K562 (cell line): Measurements from ENCODE around the gene KCNH2.

Experiments
- ARHGAP35 ChIP-seq: fragments of 450-650 bp; IDR thresholded peaks from 2 replicates; pipeline ENCODE4 v1.6.1; 2018; ENCODE audit not compliant: partially characterized antibody
- BHLHE40 ChIP-seq: IDR thresholded peaks from 2 replicates; pipeline ENCODE4 v1.6.1; 2011; ENCODE audit warnings: low read length, improper control_type of control experiment
- BRD4 ChIP-seq: fragments of 200-600 bp; sonication (generic); IDR thresholded peaks from 2 replicates; pipeline ENCODE4 v1.6.1; 2017; ENCODE audit warnings: inconsistent platforms
- CHCHD3 ChIP-seq: fragments of 250-450 bp; sonication (Bioruptor Pico); IDR thresholded peaks from 2 replicates; pipeline ENCODE4 v2.1.2; 2022; ENCODE audit warnings: mild to moderate bottlenecking
- CREB1 ChIP-seq, 2 experiments: sonication (generic) in 1 of 2; formaldehyde crosslinking in 1 of 2; IDR thresholded peaks; 2 replicates each; pipeline versions ENCODE4 v1.6.1 to v1.8.0; 2012 to 2022; ENCODE audit warnings: inconsistent platforms in 1 of 2, mild to moderate bottlenecking in 1 of 2, missing genetic modification reagents in 1 of 2, moderate library complexity in 1 of 2
- ETS2 ChIP-seq: IDR thresholded peaks from 2 replicates; pipeline ENCODE4 v1.6.1; 2016; ENCODE audit warnings: borderline replicate concordance, missing genetic modification characterization, mild to moderate bottlenecking, moderate library complexity, missing compliant biosample characterization; ENCODE audit not compliant: poor library complexity, severe bottlenecking
- GATAD2A ChIP-seq: fragments of 450-650 bp; IDR thresholded peaks from 2 replicates; pipeline ENCODE4 v1.6.1; 2017
- POLR2A ChIP-seq: fragments of 450-650 bp; conservative IDR thresholded peaks from 2 replicates; pipeline ENCODE4 v1.6.1; 2016
- ZNF23 ChIP-seq: fragments of 250-450 bp; sonication (Bioruptor Pico); IDR thresholded peaks from 2 replicates; pipeline ENCODE4 v1.4.0; 2020; ENCODE audit warnings: mild to moderate bottlenecking
- TF ChIP-seq, protein P1 (sequence below), 3 experiments: IDR thresholded peaks in 2 of 3; conservative IDR thresholded peaks in 1 of 3; 2 replicates each; pipeline ENCODE4 v1.5.1; 2011 to 2012; ENCODE audit warnings: low read length in 3 of 3, mild to moderate bottlenecking in 3 of 3, control low read depth in 2 of 3, improper control_type of control experiment in 1 of 3, inconsistent platforms in 1 of 3, low read depth in 1 of 3, mixed read lengths in 1 of 3, moderate library complexity in 1 of 3; ENCODE audit not compliant: insufficient read depth in 2 of 3
- TF ChIP-seq, protein P2 (sequence below): fragments of 250-450 bp; sonication (Bioruptor Pico); IDR thresholded peaks from 2 replicates; pipeline ENCODE4 v1.5.0; 2021; ENCODE audit warnings: mild to moderate bottlenecking, moderate library complexity

DNA sequence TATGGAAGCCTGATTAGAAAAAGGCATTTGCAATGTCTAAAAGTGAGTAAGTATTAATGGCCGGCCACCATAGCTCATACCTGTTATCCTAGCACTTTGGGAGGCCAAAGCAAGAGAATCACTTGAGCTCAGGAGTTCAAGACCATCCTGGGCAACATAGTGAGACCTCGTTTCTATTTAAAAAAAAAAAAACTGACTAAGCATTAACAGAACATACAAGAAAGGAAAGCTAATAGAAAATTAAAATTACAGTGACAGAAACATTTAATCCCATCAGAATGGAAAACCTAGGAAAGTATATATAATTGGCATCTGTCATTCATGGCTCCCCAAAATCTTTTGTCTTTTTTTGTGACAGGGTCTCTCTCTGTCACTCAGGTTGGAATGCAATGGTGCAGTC lies 69.9 kb downstream of the KCNH2 start:
- TF ChIP-seq, protein P1, sequence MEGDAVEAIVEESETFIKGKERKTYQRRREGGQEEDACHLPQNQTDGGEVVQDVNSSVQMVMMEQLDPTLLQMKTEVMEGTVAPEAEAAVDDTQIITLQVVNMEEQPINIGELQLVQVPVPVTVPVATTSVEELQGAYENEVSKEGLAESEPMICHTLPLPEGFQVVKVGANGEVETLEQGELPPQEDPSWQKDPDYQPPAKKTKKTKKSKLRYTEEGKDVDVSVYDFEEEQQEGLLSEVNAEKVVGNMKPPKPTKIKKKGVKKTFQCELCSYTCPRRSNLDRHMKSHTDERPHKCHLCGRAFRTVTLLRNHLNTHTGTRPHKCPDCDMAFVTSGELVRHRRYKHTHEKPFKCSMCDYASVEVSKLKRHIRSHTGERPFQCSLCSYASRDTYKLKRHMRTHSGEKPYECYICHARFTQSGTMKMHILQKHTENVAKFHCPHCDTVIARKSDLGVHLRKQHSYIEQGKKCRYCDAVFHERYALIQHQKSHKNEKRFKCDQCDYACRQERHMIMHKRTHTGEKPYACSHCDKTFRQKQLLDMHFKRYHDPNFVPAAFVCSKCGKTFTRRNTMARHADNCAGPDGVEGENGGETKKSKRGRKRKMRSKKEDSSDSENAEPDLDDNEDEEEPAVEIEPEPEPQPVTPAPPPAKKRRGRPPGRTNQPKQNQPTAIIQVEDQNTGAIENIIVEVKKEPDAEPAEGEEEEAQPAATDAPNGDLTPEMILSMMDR (IDR thresholded peaks at IDR 0.05 in 2 of 3, conservative IDR thresholded peaks at IDR 0.05 in 1 of 3; ENCODE audit: insufficient read depth in 2 of 3, low read depth in 1 of 3, low read length in 3 of 3) = no peak
- TF ChIP-seq ARHGAP35 (no peak), BHLHE40 (no peak), ZNF23 (CRISPR knock-in tag) (no peak), CHCHD3 (CRISPR knock-in tag) (no peak), BRD4 (no peak), GATAD2A (no peak), ETS2 (tag) (no peak), POLR2A (no peak), CREB1 (IDR thresholded peaks at IDR 0.05) (no peak), CREB1 (CRISPR knock-in tag; IDR thresholded peaks at IDR 0.05) (no peak)
- TF ChIP-seq, protein P2, sequence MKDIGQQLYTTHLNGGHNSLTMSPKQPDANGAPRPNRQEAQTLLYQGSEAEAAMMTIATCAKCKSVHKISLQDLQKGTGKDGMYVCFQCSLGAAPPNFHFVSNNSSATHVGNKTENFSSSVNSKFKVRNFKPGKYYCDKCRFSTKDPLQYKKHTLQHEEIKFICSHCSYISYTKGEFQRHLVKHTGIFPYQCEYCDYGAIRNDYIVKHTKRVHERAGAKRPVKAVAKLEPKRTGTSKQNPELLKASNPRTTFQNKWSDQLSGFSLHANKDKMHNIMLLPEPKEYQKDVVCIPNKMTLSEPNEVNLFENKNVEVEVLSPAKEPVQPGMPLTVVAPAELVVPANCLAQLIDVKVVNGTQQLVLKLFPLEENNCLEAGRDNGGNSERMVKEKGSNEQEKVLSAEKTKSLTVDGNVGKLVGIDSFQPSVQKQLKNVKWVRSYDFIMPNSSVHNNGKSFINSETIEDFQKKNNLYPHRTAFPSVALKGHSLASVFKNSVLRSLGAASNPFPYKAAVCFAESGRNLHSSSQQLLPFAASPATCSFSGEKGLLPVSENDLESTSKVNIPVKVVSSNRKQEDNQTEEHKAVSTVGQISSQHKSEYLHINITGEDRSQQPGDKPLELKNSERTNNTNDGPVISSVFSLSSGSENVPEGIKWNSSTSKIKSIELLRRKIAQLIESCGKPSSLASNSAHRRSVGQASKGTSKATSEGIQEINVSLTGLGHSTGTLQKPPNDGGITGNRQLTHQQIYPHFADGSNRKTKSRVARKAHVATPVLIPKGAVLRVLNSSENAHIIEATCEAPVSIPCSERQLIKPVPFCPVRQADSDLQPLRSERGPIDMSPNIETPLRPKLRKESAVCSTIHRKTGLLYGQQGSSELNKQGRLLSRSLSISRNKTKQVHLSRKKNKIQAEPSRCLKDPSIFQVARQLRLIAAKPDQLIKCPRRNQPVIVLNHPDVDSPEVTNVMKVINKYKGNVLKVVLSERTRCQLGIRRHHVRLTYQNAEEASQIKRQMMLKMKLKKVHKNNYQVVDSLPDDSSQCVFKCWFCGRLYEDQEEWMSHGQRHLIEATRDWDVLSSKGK (CRISPR knock-in tag) = no peak
